ENCODE data around the gene ARHGAP19. TPM values are rescaled to one million over a fixed set of nuclear protein-coding genes. Genes with fewer than 3 reads are reported as not detected.

Gene ARHGAP19
- total and polyA plus RNA-seq, 2 experiments from 2014 or later: 5.3 to 18.7 TPM

- Histone ChIP-seq H3K36me3 (no peaks in the 10 kb centered on the region), H3K4me1 (ENCODE audit: low read depth) (no peaks in the 10 kb centered on the region), H3K9me3 (ENCODE audit: low read depth) (no peaks in the 10 kb centered on the region), H3K27ac (no peak overlapping the region), H3K27me3 (no peaks in the 10 kb centered on the region), H3K4me3 (no peak overlapping the region)
- no peak for TF ChIP-seq CTCF (IDR thresholded peaks at IDR 0.05; ENCODE audit: low read depth, low read length)
- no peak for DNase-seq (ENCODE audit: low read depth in 1 of 2, low spot score in 1 of 2)
Measured at GRCh38 chr10:97250952-97251351, 41.5 kb downstream of the ARHGAP19 start.

- no peak for DNase-seq (ENCODE audit: low read depth in 1 of 2, low spot score in 1 of 2)
- H3K9me3 ChIP-seq (ENCODE audit: low read depth): no peaks in the 10 kb centered on the region
- no peaks in the 10 kb centered on the region for H3K36me3 ChIP-seq
- no peak overlapping the region for H3K4me3 ChIP-seq
- H3K27me3 ChIP-seq: no peaks in the 10 kb centered on the region
- peak overlapping the region; percentile 59 for H3K27ac ChIP-seq
- no peak for TF ChIP-seq CTCF (IDR thresholded peaks at IDR 0.05; ENCODE audit: low read depth, low read length)
- peaks cover 11% of the 10 kb centered on the region for H3K4me1 ChIP-seq (ENCODE audit: low read depth)
Measured at GRCh38 chr10:97243836-97244235, 48.6 kb downstream of the ARHGAP19 start.

- no peak for TF ChIP-seq CTCF (IDR thresholded peaks at IDR 0.05; ENCODE audit: low read depth, low read length)
- no peak for DNase-seq (ENCODE audit: low read depth in 1 of 2, low spot score in 1 of 2)
- Histone ChIP-seq H3K27me3 (no peaks in the 10 kb centered on the region), H3K36me3 (no peaks in the 10 kb centered on the region), H3K9me3 (ENCODE audit: low read depth) (no peaks in the 10 kb centered on the region), H3K4me3 (no peak overlapping the region), H3K27ac (no peak overlapping the region), H3K4me1 (ENCODE audit: low read depth) (peaks cover 3% of the 10 kb centered on the region)
Measured at GRCh38 chr10:97238855-97239254, 53.6 kb downstream of the ARHGAP19 start.

GRCh38 chr10:97235353-97235752, 57.1 kb downstream of the ARHGAP19 start:
- H3K27ac ChIP-seq: no peak overlapping the region
- H3K9me3 ChIP-seq (ENCODE audit: low read depth): no peaks in the 10 kb centered on the region
- H3K27me3 ChIP-seq: no peaks in the 10 kb centered on the region
- H3K4me3 ChIP-seq: no peak overlapping the region
- no peak for DNase-seq (ENCODE audit: low read depth in 1 of 2, low spot score in 1 of 2)
- no peaks in the 10 kb centered on the region for H3K36me3 ChIP-seq
- peaks cover 3% of the 10 kb centered on the region for H3K4me1 ChIP-seq (ENCODE audit: low read depth)
- TF ChIP-seq CTCF (IDR thresholded peaks at IDR 0.05; ENCODE audit: low read depth, low read length): no peak

- H3K4me3 ChIP-seq: no peak overlapping the region
- TF ChIP-seq CTCF (IDR thresholded peaks at IDR 0.05; ENCODE audit: low read depth, low read length): peak; percentile 60
- no peaks in the 10 kb centered on the region for H3K36me3 ChIP-seq
- H3K27ac ChIP-seq: no peak overlapping the region
- DNase-seq (ENCODE audit: low read depth in 1 of 2, low spot score in 1 of 2): peak; percentile 61 to 71
- no peaks in the 10 kb centered on the region for H3K27me3 ChIP-seq
- peaks cover 11% of the 10 kb centered on the region for H3K4me1 ChIP-seq (ENCODE audit: low read depth)
- no peaks in the 10 kb centered on the region for H3K9me3 ChIP-seq (ENCODE audit: low read depth)
Measured at GRCh38 chr10:97234400-97234799, 58.0 kb downstream of the ARHGAP19 start.

- no peak overlapping the region for H3K4me3 ChIP-seq
- H3K4me1 ChIP-seq (ENCODE audit: low read depth): peaks cover 11% of the 10 kb centered on the region
- TF ChIP-seq CTCF (IDR thresholded peaks at IDR 0.05; ENCODE audit: low read depth, low read length): no peak
- H3K27me3 ChIP-seq: no peaks in the 10 kb centered on the region
- peak in 1 of 2 donors; percentile 51 for DNase-seq (ENCODE audit: low read depth in 1 of 2, low spot score in 1 of 2)
- peak overlapping the region; percentile 85 for H3K27ac ChIP-seq
- no peaks in the 10 kb centered on the region for H3K9me3 ChIP-seq (ENCODE audit: low read depth)
- no peaks in the 10 kb centered on the region for H3K36me3 ChIP-seq
Measured at GRCh38 chr10:97230146-97230545, 62.3 kb downstream of the ARHGAP19 start.
